EH (cell line): ENCODE data around the gene EFCAB11.

Experiments used
- DNase-seq: peaks from one replicate; pipeline ENCODE4 v3.0.0-alpha.2; 2015; ENCODE audit warnings: low read depth

Gene EFCAB11

DNA sequence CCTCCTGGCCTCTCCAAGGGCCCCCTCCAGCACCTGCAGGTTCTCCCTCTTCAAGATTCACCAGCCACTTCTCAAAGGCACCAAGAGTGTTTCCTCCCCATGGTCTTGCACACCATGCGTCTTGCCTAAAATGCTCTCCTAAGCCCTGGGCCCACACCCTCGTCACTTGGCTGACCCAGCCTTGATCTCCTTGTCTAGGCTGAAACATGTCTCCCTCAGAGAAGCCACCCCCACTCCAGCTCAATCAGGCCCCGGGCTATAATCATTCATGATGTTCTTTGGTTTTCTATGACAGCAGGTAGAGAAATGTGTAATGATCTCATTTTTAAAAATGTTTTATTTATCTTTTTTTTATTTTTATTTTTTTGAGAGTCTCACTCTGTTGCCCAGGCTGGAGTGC is 88.1 kb downstream of the EFCAB11 start:
- no peak for DNase-seq

DNA sequence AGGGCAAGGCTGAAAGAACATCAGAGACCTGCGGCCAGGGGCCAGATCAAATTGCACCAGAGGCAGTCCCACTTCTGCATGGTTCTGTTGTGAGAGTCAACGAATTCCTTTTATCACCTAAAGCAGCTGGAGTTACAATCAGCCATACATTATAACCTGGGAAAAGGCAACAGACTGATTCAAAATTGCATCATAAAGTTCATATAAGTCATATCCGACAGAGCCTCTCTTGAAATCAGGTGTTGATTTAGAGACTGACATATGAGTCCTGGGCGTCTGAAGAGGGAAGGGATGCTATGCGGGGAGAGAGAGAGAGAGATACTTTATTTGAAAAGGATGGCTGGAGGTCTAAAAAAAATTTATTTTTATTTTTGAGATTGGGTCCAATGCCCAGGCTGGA is 89.4 kb downstream of the EFCAB11 start:
- no peak for DNase-seq

DNA sequence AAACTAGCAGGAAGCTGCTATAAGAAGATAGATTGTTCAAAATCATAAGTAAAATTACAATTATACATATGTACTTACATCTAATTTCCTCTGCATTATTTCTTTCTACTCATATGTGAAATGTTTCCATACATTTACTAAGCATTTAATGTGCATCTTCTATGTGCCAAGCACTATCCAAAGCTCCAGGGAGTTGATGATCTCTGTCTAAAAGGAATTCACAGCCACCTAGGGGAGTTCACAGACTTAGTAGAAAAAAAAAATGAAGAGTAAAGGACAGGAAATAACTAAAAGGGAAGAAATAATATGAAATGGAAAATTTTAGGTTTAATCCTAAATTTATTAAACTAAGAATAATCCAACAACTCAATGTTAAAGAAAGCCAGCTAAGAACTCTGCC is 91.7 kb downstream of the EFCAB11 start:
- no peak for DNase-seq

DNA sequence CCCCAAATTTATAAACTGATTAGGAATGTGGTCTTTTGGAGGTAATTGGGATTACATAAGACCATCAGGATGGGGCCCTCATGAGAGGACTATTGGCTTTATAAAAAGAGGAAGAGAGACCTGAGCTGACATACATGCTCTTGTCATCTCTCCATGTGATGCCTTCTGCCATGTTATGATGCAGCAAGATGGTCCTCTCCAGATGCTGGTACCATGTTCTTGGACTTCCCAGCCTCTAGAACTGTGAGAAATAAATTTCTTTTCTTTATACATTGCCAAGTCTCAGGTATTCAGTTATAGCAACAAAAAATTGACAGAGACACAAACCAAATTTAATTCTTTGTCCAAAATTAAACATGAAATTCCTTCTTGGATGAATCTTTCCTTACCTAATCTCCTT is 92.9 kb downstream of the EFCAB11 start:
- no peak for DNase-seq

DNA sequence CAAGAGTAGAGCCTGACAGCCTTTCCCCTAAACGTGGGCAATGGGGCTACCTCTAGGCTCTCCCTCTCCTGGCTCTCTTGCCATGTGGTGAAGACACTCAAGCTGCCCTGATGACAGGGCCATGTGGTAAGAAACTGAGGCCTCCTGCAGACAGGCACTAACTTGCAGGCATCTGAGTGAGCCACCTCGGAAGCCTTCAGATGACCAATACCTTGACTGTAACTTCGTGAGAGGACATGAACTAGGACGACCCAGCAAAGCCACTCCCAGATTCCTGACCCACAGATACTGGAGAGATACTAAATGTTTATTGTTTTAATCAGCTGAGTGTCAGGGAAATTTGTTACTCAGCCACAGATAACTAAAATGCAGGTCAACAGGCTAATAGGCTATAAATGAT is 96.4 kb downstream of the EFCAB11 start:
- DNase-seq, result peak; percentile 80

DNA sequence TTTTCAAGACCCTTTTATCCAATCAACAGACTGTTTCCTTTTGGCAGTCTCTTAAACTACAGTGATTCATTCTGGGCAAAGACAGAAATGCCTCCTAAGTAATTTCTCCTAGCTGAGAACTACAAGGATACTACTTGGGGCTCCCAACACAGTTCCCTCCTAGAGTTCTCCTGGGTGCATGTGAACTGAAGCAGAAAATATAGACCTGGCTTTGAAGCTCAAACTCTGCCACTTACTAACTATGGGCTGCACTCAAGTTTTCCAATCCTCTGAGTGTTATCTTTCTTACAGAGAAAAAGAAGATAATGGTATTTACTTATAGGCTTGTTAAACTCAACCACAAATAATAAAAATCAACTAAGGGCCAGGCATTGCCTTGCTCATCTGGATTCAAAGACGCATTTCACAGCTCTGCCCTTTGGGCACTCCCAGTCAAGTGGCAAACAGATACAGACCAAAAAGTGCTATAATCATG is 97.6 kb downstream of the EFCAB11 start:
- peak; percentile 66 for DNase-seq

DNA sequence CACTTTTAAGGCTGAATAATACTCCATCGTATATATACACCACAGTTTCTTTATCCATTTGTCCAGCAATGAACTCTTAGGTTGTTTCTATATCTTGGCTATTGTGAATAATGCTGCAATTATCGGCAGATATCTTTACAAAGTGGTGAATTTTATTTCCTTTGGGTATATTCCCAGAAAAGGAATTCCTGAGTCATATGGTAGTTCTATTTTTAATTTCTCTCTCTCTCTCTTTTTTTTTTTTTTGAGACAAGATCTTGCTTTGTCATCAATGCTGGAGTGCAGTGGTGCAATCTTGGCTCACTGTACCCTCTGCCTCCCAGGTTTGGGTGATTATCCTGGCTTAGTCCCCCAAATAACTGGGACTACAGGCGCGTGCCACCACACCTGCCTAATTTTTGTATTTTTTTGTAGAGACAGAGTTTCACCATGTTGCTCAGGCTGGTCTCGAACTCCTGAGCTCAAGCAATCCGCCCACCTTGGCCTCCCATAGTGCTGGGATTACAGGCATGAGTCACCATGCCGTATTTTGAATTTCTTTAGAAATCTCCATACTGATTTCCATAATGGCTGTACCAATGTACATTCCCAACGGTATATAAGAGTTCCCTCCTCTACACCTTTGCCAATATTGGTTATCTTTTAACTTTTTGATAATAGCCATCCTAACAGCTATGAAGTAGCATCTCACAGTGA is 98.4 kb downstream of the EFCAB11 start:
- DNase-seq, result peak; percentile 91

DNA sequence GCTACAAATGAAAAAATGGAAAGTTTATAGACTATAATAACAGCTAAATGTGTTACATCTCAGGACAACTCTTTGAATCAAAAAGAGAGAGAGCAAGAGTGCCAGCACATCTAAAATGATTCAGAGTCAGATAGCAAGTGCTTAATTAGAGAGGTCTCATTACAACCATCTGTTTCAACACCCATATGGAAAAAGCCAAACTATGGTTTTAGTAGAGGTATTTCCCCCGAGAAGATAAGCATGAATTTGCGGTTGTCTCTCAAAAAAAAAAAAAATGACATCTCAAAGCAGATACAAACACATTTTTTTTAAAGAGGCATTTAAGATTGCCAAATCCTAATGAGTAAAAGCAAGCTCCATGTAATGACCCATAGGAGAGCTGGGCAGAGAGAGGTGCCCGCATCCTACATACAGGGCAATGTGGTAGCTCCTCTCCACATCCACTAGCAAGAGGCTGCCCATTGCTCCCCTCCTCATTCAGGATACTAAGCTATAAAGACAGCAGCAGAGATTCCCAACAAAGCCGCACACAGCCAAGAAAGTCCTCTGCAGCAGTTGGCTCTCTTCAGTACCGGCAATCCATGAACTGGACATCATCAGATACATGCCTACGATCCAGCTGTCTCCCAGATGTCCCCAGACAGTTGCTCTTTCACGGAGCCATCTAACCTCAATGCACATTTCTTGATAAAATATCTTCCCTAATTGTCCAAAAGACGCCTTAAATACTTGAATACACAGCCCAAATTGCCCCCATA is 100.4 kb downstream of the EFCAB11 start:
- DNase-seq, result peak; percentile 85

DNA sequence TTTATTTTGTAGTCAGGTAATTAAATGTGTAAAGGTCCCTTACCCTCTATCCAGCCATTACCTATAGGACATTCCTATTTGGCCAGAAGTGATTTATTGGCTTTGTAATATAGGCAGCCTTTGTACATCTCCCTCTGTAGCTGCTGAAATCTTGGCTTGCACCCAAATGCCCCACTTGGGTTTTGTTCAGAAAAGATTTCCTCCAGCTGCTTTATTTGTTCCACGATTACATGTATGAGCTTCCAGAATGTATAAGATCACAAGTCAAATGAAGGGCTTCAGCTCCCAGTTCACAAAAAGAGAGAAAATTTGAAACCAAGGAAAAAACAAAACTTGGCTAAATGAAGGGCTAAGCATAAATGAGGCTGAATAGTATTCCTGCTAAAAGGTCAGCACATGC is 103.4 kb downstream of the EFCAB11 start:
- no peak for DNase-seq

DNA sequence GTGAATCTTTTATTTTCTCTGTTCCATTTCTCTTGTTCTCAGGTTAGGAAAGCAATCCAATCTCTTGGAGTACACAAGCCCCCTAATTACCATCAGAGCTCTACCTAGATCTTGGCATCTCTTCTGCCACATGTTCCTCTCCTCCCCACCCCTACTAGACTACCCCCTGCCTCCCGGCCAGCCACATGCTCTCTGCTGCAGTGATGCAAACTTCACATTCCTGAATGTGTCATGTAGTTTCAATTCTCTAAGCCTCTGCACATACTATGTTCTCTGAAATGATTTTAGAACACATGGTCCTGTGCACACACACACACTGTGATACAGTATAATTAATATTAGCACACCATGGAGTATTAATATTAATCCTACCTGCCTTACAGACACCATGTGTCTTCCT is 104.6 kb downstream of the EFCAB11 start:
- peak; percentile 75 for DNase-seq

DNA sequence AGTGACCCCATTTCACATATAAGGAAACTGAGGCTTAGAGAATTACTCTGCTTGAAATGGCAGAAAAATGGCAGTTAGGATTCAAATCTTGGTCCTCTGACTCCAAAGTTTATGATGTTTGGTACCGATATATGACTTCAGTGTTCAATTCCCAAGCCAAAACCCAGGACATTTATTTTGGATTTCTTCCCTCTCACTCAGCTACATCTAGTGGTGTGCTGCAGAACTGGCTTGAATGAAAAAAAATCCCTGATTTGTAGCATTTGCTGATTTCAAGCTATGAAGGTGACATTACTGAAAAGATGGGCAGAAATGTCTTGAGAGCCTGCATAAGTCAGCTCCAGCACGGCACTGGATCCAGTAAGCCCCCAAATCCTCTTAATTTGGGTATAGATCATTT is 106.4 kb downstream of the EFCAB11 start:
- peak; percentile 50 for DNase-seq

DNA sequence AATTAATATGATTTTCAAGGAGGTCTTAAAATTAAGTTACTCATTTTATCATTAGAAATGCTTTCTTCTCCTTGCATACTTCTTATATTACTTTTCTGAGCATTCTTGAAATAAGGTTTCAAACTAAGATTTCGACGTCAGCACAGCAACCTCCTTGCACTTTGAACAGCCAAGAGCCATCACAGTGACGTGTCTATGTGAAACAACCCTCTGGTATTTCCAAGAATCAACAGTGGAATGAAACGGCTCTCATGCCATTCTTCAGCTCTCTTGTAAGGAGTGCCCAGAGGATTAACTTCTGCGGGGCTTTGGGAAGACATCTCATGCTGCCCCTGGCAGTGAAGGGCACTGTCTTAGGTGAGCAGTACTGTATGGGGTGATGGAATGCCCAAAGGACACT is 109.2 kb downstream of the EFCAB11 start:
- peak; percentile 92 for DNase-seq

DNA sequence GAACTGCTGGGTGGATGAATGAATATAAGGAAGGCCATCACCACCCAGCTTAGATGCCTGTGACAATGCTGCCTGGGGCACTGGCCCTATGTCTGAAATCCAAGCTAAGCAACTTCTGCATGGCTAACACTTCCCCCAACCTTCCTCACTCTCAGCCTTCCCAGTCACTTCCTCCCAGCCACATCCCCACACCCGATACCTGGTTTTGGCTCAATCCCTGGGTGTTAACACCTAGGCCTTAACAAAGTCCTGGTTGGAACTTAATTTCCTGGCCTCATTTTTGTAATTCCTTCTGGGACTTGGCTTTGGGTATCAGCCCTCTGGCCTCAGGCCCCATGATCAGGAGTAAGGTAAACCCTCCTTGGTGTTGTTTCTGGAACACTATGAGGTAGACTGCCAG is 110.0 kb downstream of the EFCAB11 start:
- DNase-seq, result no peak

DNA sequence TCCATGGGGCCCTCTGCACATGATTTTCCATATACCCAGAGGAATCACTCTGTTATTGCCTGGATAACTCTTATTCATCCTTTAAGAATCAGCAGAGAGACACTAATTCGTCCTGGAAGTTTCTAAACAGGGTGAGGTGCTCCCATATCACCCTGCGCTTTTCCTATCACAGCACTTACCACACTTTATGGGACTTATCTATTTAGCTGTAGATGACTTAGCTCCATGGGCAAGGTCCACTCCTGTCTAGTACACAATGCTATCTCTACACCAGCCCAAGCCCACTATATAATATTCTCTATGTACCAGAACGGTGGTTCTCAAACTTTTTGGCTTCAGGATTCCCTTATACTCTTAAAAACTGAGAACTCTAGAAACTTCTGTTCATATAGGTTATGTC is 111.7 kb downstream of the EFCAB11 start:
- no peak for DNase-seq

DNA sequence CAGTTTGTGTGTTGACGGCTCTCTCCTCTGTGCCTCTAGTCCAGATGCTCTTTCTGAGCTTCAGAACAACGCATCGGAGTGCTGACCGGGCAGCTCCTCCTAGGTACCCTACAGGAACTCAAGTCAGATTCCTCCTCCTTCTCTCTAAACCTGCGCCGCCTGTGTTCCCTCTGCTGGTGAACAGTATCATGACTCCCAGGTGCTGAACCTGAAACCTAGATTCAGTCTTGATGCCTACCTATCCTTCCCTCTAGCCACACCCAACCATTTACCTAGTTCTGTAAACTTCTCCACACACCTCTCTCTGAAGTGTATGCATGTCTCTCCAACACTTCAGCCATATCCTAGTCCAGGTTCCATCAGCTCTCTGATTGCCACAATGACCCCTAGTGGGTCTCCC is 112.7 kb downstream of the EFCAB11 start:
- DNase-seq, result no peak

DNA sequence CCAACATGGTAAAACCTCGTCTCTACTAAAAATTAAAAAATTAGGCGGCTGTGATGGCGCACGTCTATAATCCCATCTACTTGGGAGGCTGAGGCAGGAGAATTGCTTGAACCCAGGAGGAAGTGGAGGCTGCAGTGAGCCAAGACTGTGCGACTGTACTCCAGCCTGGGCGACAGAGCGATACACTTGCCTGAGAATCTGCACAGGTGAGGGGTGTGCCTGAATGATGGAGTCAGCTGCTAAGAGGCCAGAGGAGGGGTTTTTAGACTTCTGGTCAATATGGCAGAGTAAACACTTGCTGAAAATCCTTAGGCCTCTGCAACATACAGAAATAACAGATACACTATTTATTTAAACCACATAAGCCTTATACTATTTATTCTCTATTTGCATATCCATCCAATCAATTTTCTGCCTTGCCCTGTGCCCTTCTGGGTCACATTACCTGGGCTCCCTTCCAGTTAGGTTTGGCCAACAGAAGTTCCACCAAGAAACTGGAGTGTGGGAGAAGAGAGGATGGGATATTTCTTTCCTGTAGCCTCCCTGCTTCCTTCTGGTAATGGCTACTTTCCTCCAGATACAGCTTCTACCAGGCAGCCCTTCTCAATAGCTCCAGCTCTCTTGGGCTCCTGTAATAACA is 117.6 kb downstream of the EFCAB11 start:
- no peak for DNase-seq

DNA sequence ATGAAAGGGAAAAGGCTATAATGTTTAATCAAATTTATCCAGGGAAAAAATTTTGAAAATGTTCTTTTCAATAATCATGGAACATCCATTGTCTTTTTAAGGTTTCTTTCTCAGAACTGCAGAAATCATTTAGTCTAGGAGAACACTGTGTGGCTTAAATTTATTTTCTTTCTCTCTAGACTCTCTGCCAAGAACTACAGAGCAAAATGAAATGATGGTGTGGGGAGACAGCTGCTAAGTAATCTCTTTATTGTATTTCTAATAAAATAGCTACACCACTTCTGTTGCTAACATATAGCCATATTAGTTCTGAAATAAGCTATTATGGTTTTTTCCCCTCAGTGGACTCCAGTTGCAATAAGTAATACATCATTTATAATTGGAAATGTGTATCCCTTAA is 120.9 kb downstream of the EFCAB11 start:
- DNase-seq, result no peak

DNA sequence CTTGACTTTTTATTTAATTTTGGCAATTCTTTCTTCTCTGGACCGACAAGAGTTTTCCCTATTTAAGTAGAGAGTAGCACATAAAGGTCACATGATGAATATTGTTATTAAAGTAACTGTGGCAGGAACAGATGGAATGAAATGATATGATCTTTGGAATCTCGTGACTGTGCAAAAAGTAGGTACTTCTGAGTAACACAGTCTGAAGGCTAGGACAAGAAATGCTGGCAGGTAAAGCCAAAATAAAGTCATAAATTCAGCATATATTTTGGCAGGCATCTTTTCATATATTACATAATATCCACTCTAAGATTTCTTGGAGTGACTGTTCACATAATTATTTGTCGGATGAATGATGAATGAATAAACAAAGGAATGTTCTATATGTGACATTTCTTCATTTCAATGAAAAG is 121.4 kb downstream of the EFCAB11 start:
- peak; percentile 45 for DNase-seq

DNA sequence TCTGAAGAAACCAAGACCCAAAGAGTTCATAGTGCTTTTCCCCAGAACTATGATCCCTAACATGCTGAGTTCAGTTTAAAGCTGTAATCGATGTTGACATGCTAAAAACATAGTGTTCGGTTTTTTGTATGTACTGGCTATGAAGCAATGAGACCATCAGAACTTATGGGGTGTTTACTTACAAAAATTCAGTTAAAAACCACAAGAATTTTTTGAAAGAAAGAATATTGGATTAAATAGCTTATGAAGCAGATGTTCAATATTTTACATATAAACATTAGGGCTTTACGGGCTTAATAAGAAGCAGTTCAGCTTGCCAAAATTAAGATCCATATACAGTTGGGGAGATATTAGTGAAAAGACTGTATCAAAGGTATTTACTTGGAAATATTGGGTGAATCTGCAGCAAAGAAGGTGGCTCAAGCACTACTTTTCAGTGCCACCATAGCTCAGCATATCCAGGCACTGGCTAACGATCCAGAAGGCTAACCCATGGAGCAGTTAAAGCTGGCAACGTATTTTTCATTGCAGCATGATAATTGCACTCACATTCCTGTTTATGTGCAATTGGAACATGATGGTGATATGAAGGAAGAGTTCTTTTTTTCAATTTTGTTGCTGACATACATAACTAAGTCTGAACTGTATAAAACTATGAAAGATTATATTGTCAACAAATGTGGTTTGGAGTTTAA is 125.9 kb downstream of the EFCAB11 start:
- no peak for DNase-seq

DNA sequence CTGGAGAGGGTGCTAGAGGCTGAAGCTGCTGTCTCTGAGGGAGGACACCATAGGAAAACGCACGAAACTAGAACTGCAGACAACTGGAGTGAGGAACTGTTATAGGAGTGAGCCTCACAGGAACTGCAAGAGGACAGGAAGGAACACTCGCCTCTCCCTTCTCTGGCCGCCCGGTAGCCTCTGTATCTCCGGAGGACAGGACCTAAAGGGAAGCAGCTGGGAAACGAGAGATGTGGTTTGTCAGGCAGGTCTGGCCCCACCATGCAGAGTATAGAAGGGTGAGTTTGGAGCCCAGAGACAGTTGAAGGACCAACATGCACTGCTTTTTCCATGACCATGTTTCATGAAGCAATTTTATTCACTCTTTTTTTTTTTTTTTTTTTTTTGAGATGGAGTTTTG is 127.3 kb downstream of the EFCAB11 start:
- DNase-seq, result no peak

DNA sequence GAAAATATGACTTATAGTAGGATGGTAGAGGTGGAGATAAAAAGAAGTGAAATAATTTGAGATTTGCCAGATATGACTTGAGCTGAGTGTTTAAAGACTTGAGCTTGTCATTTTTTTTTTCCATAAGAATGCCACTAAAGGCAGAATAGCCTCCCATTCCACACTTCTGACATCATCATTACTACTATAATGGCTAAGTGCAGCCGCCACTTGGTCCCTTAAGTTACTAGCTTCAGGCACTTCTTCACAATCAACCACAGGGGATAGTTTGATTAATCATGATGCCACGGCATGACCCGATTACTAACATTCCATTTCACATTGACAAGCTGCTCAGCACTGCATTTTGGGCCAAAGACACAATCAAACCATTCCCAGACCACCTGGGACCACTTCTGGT is 127.9 kb downstream of the EFCAB11 start:
- peak; percentile 87 for DNase-seq

DNA sequence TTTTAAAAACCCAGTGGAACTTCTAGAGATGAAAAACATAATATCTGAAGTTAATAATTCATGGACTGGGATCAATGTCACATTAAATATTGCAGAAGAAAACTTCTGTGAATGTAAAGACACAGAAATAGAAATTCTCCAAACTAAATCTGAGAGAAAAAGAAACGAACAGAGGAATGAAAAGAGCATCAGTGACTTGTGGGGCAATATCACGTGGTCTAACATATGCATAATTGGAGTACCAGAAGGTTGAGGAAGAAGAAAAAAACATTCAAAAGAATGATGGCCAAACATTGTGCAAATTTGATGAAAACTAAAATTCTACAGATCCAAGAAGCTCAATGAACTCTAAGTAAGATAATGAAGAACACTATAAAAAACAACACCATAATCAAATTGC is 130.8 kb downstream of the EFCAB11 start:
- no peak for DNase-seq

DNA sequence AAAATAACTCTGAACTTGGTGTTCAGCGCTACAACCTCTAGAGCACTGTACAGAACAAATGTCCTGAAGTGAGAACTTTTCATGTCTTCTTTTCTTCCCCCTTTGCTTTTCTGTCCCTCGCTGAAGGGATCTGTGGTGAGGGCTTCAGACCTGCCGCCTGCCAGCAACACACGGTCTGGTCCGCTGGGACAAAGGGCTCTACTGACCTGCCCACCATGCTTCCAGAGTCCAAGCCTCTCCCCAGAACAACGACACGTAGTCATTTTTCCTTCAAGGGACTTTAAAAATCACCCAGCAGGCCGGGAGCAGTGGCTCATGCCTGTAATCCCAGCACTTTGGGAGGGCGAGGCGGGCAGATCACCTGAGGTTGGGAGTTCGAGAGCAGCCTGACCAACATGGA is 140.4 kb downstream of the EFCAB11 start:
- DNase-seq, result no peak
